Measurements from ENCODE around the gene E2F6. TPM values are rescaled to one million over a fixed set of nuclear protein-coding genes. Genes with fewer than 3 reads are reported as not detected.

Gene E2F6
- total RNA-seq, 1 experiment from 2014 or later = 16.1 TPM

DNA sequence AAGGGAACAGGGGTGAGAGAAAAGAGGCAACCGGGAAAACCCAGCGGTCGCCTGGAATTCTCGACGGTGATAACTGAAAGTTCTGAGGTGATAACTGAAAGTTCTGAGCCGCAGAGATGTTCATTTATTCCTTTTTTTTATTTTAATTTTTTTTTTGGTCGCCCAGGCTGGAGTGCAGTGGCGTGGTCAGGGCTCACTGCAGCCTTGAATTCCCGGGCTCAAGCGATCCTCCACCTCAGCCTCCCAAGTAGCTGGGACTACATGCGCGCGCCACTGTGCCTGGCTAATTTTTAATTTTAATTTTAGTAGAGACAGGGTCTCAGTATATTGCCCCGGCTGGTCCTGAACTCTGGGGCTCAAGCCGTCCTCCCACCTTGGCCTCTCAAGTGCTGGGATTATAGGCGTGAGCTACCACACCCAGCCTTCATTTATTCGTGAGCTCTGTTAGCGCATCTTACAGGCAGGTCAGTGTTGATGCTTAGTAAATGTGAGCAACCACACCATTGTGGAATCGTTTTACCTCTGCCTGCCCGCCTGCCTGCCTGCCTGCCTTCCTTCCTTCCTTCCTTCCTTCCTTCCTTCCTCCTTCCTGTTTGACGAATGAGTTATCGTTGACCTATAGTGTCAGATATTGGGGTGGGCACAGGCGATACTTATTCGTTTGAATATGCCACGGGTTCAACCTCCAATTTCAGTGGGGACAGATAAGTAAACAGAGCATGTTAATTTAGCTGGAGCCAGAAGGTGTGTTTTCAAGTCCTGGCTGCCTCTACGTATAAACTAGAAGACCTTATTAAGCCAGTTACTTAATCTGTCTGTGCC lies 557 bp upstream of the E2F6 start:
- DNase-seq (ENCODE audit: unreplicated experiment) = no peak
- peak overlapping the region; percentile 87 for H3K27ac Mint-ChIP-seq (ENCODE audit: low read depth, unreplicated experiment)

DNA sequence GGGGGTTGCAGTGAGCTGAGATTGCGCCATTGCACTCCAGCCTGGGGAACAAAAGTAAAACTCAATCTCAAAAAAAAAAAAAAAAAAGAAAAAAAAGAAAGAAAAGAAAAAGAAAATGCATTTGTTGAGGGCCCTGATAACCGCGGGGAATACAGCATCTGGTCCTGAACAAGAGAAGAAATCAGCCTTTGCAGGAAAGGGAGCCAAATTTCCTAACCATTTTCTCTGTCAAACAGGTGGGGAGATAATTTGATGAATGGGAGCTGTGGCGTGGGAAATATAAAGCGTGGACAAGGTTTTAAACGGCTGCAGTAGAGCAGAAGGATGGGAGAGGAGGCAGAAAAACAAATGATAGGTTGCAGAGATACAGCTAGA lies 864 bp downstream of the E2F6 start:
- Mint-ChIP-seq H3K4me3 (ENCODE audit: unreplicated experiment) (peak overlapping the region; percentile 93), H3K4me1 (ENCODE audit: insufficient read depth, unreplicated experiment) (peaks cover 20% of the 10 kb centered on the region), H3K27me3 (ENCODE audit: insufficient read depth, unreplicated experiment) (no peaks in the 10 kb centered on the region), H3K9me3 (ENCODE audit: unreplicated experiment) (no peaks in the 10 kb centered on the region), H3K27ac (ENCODE audit: low read depth, unreplicated experiment) (peak overlapping the region; percentile 87), H3K36me3 (ENCODE audit: insufficient read depth, unreplicated experiment) (peaks cover 26% of the 10 kb centered on the region)
- DNase-seq (ENCODE audit: unreplicated experiment) = peak; percentile 4
- no peak for TF ChIP-seq CTCF (IDR thresholded peaks at IDR 0.05; ENCODE audit: unreplicated experiment)
- no TSS peak for BruUV-seq (replicated peaks)
- ChIA-PET CTCF (interaction anchor here (0.6 to 7.4 kb wide), 6 partner anchors 18 to 859 kb away, joined by 3 to 50 read pairs (median 4); no protein-coding TSS in a partner anchor), POLR2A (interaction anchor here (0.7 to 2.3 kb wide), 11 partner anchors 12 to 343 kb away, joined by 3 to 13 read pairs (median 5); partner anchors contain the start of genes GREB1 and ROCK2)
- intact Hi-C loops (cut with micrococcal nuclease) = loop anchor here (10.0 kb wide), 1 partner anchor 630 kb away; no protein-coding TSS in a partner anchor

More for the DNA sequence above, 557 bp upstream of the E2F6 start:
- BruUV-seq (replicated peaks) = no TSS peak
- H3K9me3 Mint-ChIP-seq (ENCODE audit: unreplicated experiment) = no peaks in the 10 kb centered on the region
- POLR2A ChIA-PET = interaction anchor here (0.6 to 2.3 kb wide), 12 partner anchors 9 to 287 kb away, joined by 3 to 13 read pairs (median 5); partner anchors contain the start of genes GREB1 and ROCK2
- peaks cover 15% of the 10 kb centered on the region for H3K4me1 Mint-ChIP-seq (ENCODE audit: insufficient read depth, unreplicated experiment)
- no peaks in the 10 kb centered on the region for H3K27me3 Mint-ChIP-seq (ENCODE audit: insufficient read depth, unreplicated experiment)
- TF ChIP-seq CTCF (IDR thresholded peaks at IDR 0.05; ENCODE audit: unreplicated experiment) = no peak
- H3K4me3 Mint-ChIP-seq (ENCODE audit: unreplicated experiment) = peak overlapping the region; percentile 93
- intact Hi-C loops (cut with micrococcal nuclease) = loop anchor here (10.0 kb wide), 1 partner anchor 632 kb away; no protein-coding TSS in a partner anchor
- H3K36me3 Mint-ChIP-seq (ENCODE audit: insufficient read depth, unreplicated experiment) = peaks cover 23% of the 10 kb centered on the region
- CTCF ChIA-PET = interaction anchor here (0.6 to 7.4 kb wide), 8 partner anchors 10 to 333 kb away, joined by 3 to 50 read pairs (median 4); partner anchors contain the start of gene GREB1

GRCh38 chr2:11459816-11460215 lies 6.1 kb downstream of the E2F6 start:
- no peaks in the 10 kb centered on the region for H3K27me3 Mint-ChIP-seq (ENCODE audit: insufficient read depth, unreplicated experiment)
- intact Hi-C loops (cut with micrococcal nuclease) = loop anchor here (10.0 kb wide), 1 partner anchor 625 kb away; no protein-coding TSS in a partner anchor
- H3K27ac Mint-ChIP-seq (ENCODE audit: low read depth, unreplicated experiment) = no peak overlapping the region
- no peaks in the 10 kb centered on the region for H3K9me3 Mint-ChIP-seq (ENCODE audit: unreplicated experiment)
- peaks cover 38% of the 10 kb centered on the region for H3K4me1 Mint-ChIP-seq (ENCODE audit: insufficient read depth, unreplicated experiment)
- ChIA-PET CTCF (interaction anchor here (0.6 to 7.4 kb wide), 5 partner anchors 9 to 330 kb away, joined by 3 to 50 read pairs (median 4); a partner anchor contains a TSS), POLR2A (no interaction called here)
- peaks cover 26% of the 10 kb centered on the region for H3K36me3 Mint-ChIP-seq (ENCODE audit: insufficient read depth, unreplicated experiment)
- H3K4me3 Mint-ChIP-seq (ENCODE audit: unreplicated experiment) = no peak overlapping the region
- BruUV-seq (replicated peaks) = no TSS peak
- no peak for TF ChIP-seq CTCF (IDR thresholded peaks at IDR 0.05; ENCODE audit: unreplicated experiment)
- no peak for DNase-seq (ENCODE audit: unreplicated experiment)

GRCh38 chr2:11458753-11459152 lies 7.2 kb downstream of the E2F6 start:
- POLR2A ChIA-PET = interaction anchor here (0.6 kb wide), 1 partner anchor 228 kb away, joined by 3 read pairs; no protein-coding TSS in a partner anchor
- Mint-ChIP-seq H3K4me1 (ENCODE audit: insufficient read depth, unreplicated experiment) (peaks cover 36% of the 10 kb centered on the region), H3K9me3 (ENCODE audit: unreplicated experiment) (no peaks in the 10 kb centered on the region), H3K27ac (ENCODE audit: low read depth, unreplicated experiment) (no peak overlapping the region), H3K4me3 (ENCODE audit: unreplicated experiment) (no peak overlapping the region), H3K36me3 (ENCODE audit: insufficient read depth, unreplicated experiment) (peaks cover 21% of the 10 kb centered on the region), H3K27me3 (ENCODE audit: insufficient read depth, unreplicated experiment) (no peaks in the 10 kb centered on the region)
- BruUV-seq (replicated peaks) = no TSS peak
- CTCF ChIA-PET = interaction anchor here (0.6 to 1.8 kb wide), 3 partner anchors 12 to 327 kb away, joined by 4 to 11 read pairs (median 4); no protein-coding TSS in a partner anchor
- no peak for DNase-seq (ENCODE audit: unreplicated experiment)
- intact Hi-C loops (cut with micrococcal nuclease) = no loop called here
- TF ChIP-seq CTCF (IDR thresholded peaks at IDR 0.05; ENCODE audit: unreplicated experiment) = no peak
